AG04450 (cell line): ENCODE measurements around the gene GNPDA2. TPM values are rescaled to one million over a fixed set of nuclear protein-coding genes. Genes with fewer than 3 reads are reported as not detected.

ENCODE experiments used
- CTCF ChIA-PET: fragments of 300-600, 350-600 bp; formaldehyde crosslinking; extraction: SDS; loops from one replicate; lab custom pipeline; 2022; ENCODE audit warnings: antibody characterized with exemption, inconsistent platforms; lab: Charles Lee
- POLR2A ChIA-PET: fragments of 350-600 bp; formaldehyde crosslinking; extraction: SDS; loops from one replicate; lab custom pipeline; 2021; ENCODE audit warnings: antibody characterized with exemption, inconsistent platforms; lab: Yijun Ruan, JAX
- DNase-seq: peaks from one replicate; pipeline ENCODE4 v3.0.0-alpha.2; 2011; ENCODE audit warnings: low read depth, low spot score
- H3K27ac ChIP-seq: one replicate; pipeline ENCODE4 v1.5.1; 2012; ENCODE audit warnings: low read depth, low read length, control low read depth
- H3K27me3 ChIP-seq: one replicate; pipeline ENCODE4 v1.6.0; 2012; ENCODE audit warnings: low read length; ENCODE audit not compliant: control insufficient read depth, insufficient read depth
- H3K4me3 ChIP-seq: 2 replicates; pipeline ENCODE4 v1.5.1; 2011; ENCODE audit warnings: mild to moderate bottlenecking, low read depth, low read length, control low read depth
- H3K9me3 ChIP-seq: 2 replicates; pipeline ENCODE4 v1.5.1; 2012; ENCODE audit warnings: low read length; ENCODE audit not compliant: control insufficient read depth, insufficient read depth
- polyA plus RNA-seq: library from polyadenylated mRNA; depleted of rRNA; stranded (reverse); fragments of >200 nt; gene quantifications from 2 replicates; pipeline ENCODE4 v1.2.3, GENCODE V29; 2011
- TF ChIP-seq, protein P1 (sequence below): IDR thresholded peaks from 2 replicates; pipeline ENCODE4 v1.5.1; 2011; ENCODE audit warnings: low read depth, low read length, control low read depth, inconsistent platforms

GNPDA2 gene
- polyA plus RNA-seq, 1 experiment: 23.5 TPM

GRCh38 chr4:44670506-44671199 is 55.7 kb downstream of the GNPDA2 start:
- TF ChIP-seq, protein P1, sequence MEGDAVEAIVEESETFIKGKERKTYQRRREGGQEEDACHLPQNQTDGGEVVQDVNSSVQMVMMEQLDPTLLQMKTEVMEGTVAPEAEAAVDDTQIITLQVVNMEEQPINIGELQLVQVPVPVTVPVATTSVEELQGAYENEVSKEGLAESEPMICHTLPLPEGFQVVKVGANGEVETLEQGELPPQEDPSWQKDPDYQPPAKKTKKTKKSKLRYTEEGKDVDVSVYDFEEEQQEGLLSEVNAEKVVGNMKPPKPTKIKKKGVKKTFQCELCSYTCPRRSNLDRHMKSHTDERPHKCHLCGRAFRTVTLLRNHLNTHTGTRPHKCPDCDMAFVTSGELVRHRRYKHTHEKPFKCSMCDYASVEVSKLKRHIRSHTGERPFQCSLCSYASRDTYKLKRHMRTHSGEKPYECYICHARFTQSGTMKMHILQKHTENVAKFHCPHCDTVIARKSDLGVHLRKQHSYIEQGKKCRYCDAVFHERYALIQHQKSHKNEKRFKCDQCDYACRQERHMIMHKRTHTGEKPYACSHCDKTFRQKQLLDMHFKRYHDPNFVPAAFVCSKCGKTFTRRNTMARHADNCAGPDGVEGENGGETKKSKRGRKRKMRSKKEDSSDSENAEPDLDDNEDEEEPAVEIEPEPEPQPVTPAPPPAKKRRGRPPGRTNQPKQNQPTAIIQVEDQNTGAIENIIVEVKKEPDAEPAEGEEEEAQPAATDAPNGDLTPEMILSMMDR: no peak
- H3K27me3 ChIP-seq: no peaks in the 10 kb centered on the region
- no peak overlapping the region for H3K4me3 ChIP-seq
- H3K9me3 ChIP-seq: no peaks in the 10 kb centered on the region
- H3K27ac ChIP-seq: no peak overlapping the region
- ChIA-PET CTCF (no interaction called here), POLR2A (no interaction called here)
- no peak for DNase-seq

- no peak for DNase-seq
- no peak overlapping the region for H3K4me3 ChIP-seq
- TF ChIP-seq, protein P1: no peak
- ChIA-PET POLR2A (no interaction called here), CTCF (no interaction called here)
- H3K27ac ChIP-seq: no peak overlapping the region
- no peaks in the 10 kb centered on the region for H3K27me3 ChIP-seq
- no peaks in the 10 kb centered on the region for H3K9me3 ChIP-seq
These were observed 57.8 kb downstream of the GNPDA2 start for GRCh38 chr4:44668526-44668925.

DNA sequence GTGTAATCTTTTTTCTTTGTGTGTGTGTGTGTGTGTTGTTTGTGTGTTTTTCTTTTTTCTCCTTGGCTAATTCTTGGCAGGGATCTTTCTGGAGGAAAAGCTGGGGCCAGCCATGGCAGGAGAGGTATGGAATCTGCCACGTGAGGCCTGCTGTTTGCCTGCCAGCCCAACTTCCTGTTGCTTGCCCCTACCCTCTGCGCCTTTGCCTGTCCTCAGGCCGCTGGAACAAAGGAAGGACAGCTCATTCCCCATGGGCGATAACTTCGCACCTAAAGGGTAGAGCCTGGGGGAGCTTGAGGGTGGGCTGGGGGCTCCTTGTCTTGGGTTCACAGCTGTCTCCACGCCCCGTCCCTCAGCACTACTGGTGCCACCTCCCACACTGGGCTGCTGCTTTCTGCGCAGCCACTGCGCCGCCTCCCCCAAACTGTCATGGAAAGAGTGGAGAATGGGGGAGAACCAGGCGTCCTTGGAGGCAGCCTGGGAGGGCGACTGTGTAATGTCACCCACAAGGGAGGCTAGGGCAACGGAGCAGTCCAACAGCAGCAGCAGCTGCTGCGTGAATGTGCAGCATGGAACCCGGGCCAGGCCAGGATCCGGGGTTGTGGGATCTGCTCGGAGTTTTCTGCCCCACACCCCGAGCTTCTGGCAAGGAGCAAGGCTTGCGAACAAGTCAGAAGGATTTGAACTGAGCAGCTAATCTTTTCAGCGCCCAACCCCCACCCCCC is 62.7 kb downstream of the GNPDA2 start:
- TF ChIP-seq, protein P1: no peak
- H3K27ac ChIP-seq: no peak overlapping the region
- no peaks in the 10 kb centered on the region for H3K27me3 ChIP-seq
- DNase-seq: no peak
- no peak overlapping the region for H3K4me3 ChIP-seq
- H3K9me3 ChIP-seq: no peaks in the 10 kb centered on the region
- POLR2A ChIA-PET: no interaction called here
- CTCF ChIA-PET: no interaction called here

GRCh38 chr4:44662623-44663005 is 63.7 kb downstream of the GNPDA2 start:
- ChIA-PET CTCF (no interaction called here), POLR2A (no interaction called here)
- TF ChIP-seq, protein P1: no peak
- no peak overlapping the region for H3K4me3 ChIP-seq
- DNase-seq: no peak
- H3K27me3 ChIP-seq: no peaks in the 10 kb centered on the region
- no peak overlapping the region for H3K27ac ChIP-seq
- H3K9me3 ChIP-seq: no peaks in the 10 kb centered on the region

DNA sequence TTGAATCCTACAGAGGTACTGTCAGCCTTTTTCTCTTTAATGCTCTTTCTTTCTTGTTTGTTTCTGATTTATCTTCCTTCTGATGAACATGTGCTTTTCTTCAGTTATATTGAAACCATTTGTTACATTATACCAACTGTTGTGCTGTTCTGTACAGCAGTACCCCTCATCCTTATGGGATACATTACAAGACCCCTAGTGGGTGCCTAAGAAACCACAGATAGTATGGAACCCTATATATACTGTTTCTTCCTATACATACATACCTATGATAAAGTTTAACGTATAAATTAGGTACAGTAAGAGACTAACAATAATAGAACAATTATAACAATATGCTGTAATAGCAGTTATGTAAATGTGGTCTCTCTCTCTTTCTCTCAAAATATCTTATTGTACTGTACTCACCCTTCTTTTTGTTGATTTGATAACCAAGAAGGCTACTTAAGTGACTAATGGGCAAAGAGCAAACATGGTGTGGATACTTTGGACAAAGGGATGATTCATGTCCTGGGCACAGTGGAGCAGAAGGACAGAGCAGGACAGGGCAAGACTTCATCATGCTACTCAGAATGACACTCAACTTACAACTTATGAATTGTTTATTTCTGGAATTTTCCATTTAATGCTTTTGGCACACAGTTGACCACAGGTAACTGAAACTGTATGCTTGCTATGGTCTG is 64.3 kb downstream of the GNPDA2 start:
- H3K4me3 ChIP-seq: no peak overlapping the region
- ChIA-PET POLR2A (no interaction called here), CTCF (no interaction called here)
- TF ChIP-seq, protein P1: no peak
- H3K27ac ChIP-seq: no peak overlapping the region
- H3K27me3 ChIP-seq: no peaks in the 10 kb centered on the region
- no peaks in the 10 kb centered on the region for H3K9me3 ChIP-seq
- no peak for DNase-seq
